Caco-2 (cell line): Measurements from ENCODE around the gene MMEL1. TPM values are rescaled to one million over a fixed set of nuclear protein-coding genes. Genes with fewer than 3 reads are reported as not detected.

ENCODE experiments used
- BruUV-seq: library from RNA; stranded (reverse); fragments of 400-500 nt; replicated peaks from 2 replicates; lab custom pipeline; 2021; lab: Mats Ljungman, UMichigan
- CTCF ChIA-PET: fragments of 300-600 bp; sonication (Branson Sonifier 250); formaldehyde crosslinking; loops from one replicate; lab custom pipeline; 2022; ENCODE audit warnings: antibody characterized with exemption; lab: Charles Lee
- POLR2A ChIA-PET: fragments of 300-600 bp; sonication (Branson Sonifier 250); formaldehyde crosslinking; loops from one replicate; lab custom pipeline; 2022; ENCODE audit warnings: antibody characterized with exemption; lab: Charles Lee
- DNase-seq, 2 experiments: peaks; one replicate each; pipeline versions ENCODE4 v3.0.0 to v3.0.0-alpha.2; 2020 to 2022
- H3K27me3 ChIP-seq: replicated peaks from 2 replicates; pipeline ENCODE4 v1.6.0; 2011; ENCODE audit warnings: low read length; ENCODE audit not compliant: control insufficient read depth, insufficient read depth
- H3K36me3 ChIP-seq: 2 replicates; pipeline ENCODE4 v1.5.1; 2011; ENCODE audit warnings: low read length; ENCODE audit not compliant: control insufficient read depth, insufficient read depth
- H3K4me1 ChIP-seq: fragments of 250-450 bp; sonication (Bioruptor Pico); 2 replicates; pipeline ENCODE4 v1.5.1; 2020; ENCODE audit warnings: mild to moderate bottlenecking
- H3K4me3 ChIP-seq: 2 replicates; pipeline ENCODE4 v1.5.1; 2011; ENCODE audit warnings: low read depth, mild to moderate bottlenecking, control low read depth, low read length
- H3K9me3 ChIP-seq: fragments of 250-450 bp; sonication (Bioruptor Pico); 2 replicates; pipeline ENCODE4 v1.5.1; 2020; ENCODE audit warnings: mild to moderate bottlenecking, moderate library complexity
- H3K27ac Mint-ChIP-seq: one replicate; pipeline ENCODE4 v1.8.0; 2022; ENCODE audit warnings: mixed read lengths; ENCODE audit not compliant: unreplicated experiment
- H3K27me3 Mint-ChIP-seq: one replicate; pipeline ENCODE4 v1.8.0; 2022; ENCODE audit warnings: mixed read lengths; ENCODE audit not compliant: insufficient read depth, unreplicated experiment
- H3K36me3 Mint-ChIP-seq: one replicate; pipeline ENCODE4 v1.8.0; 2022; ENCODE audit warnings: mild to moderate bottlenecking, mixed read lengths; ENCODE audit not compliant: insufficient read depth, unreplicated experiment
- H3K4me1 Mint-ChIP-seq: one replicate; pipeline ENCODE4 v1.8.0; 2022; ENCODE audit warnings: low read depth, mixed read lengths; ENCODE audit not compliant: unreplicated experiment
- H3K4me3 Mint-ChIP-seq: one replicate; pipeline ENCODE4 v1.8.0; 2022; ENCODE audit warnings: mild to moderate bottlenecking, moderate library complexity, mixed read lengths; ENCODE audit not compliant: unreplicated experiment
- H3K9me3 Mint-ChIP-seq: one replicate; pipeline ENCODE4 v1.8.0; 2022; ENCODE audit warnings: mixed read lengths; ENCODE audit not compliant: unreplicated experiment
- CTCF ChIP-seq, 2 experiments: fragments of 200-600 bp in 1 of 2; IDR thresholded peaks; 1 replicate in 1 of 2; 2 replicates in 1 of 2; pipeline versions ENCODE4 v1.5.1 to v1.8.0; 2011 to 2022; ENCODE audit warnings: antibody characterized with exemption in 1 of 2, control low read depth in 1 of 2, inconsistent platforms in 1 of 2, low read depth in 1 of 2, low read length in 1 of 2, mild to moderate bottlenecking in 1 of 2, moderate library complexity in 1 of 2; ENCODE audit not compliant: insufficient read depth in 1 of 2, severe bottlenecking in 1 of 2, unreplicated experiment in 1 of 2
- intact Hi-C: fragments of 100-400 bp; cut with micrococcal nuclease; formaldehyde crosslinking; loops from one replicate; pipeline ENCODE4 v1.10.0; 2022; ENCODE audit not compliant: unreplicated experiment
- total RNA-seq: library from RNA; stranded (reverse); gene quantifications from 2 replicates; pipeline ENCODE4 v1.2.3, GENCODE V29; 2022

MMEL1 gene
- total RNA-seq, 1 experiment from 2014 or later = not detected

GRCh38 chr1:2641381-2642130 lies 8.7 kb upstream of the MMEL1 start:
- H3K4me3 ChIP-seq = peak overlapping the region; percentile 81
- intact Hi-C loops = loop anchor here (2.0 kb wide), 1 partner anchor 55 kb away; the partner anchor contains the start of gene PRXL2B

GRCh38 chr1:2640626-2641025 lies 7.8 kb upstream of the MMEL1 start:
- Histone ChIP-seq H3K27me3 (no peaks in the 10 kb centered on the region), H3K4me1 (no peaks in the 10 kb centered on the region), H3K36me3 (no peaks in the 10 kb centered on the region), H3K4me3 (no peak overlapping the region), H3K9me3 (peaks cover 14% of the 10 kb centered on the region)
- H3K27ac Mint-ChIP-seq = no peak overlapping the region
- no peak for DNase-seq
- no peak for TF ChIP-seq CTCF (IDR thresholded peaks at IDR 0.05; ENCODE audit: insufficient read depth in 1 of 2, low read depth in 1 of 2, low read length in 1 of 2, severe bottlenecking in 1 of 2, unreplicated experiment in 1 of 2)
- no peaks in the 10 kb centered on the region for H3K36me3 Mint-ChIP-seq
- ChIA-PET CTCF (no interaction called here), POLR2A (no interaction called here)
- peaks cover 8% of the 10 kb centered on the region for H3K9me3 Mint-ChIP-seq
- no peaks in the 10 kb centered on the region for H3K27me3 Mint-ChIP-seq
- intact Hi-C loops = no loop called here
- H3K4me1 Mint-ChIP-seq = no peaks in the 10 kb centered on the region
- no TSS peak for BruUV-seq
- no peak overlapping the region for H3K4me3 Mint-ChIP-seq

More at GRCh38 chr1:2641381-2642130, 8.7 kb upstream of the MMEL1 start:
- DNase-seq = no peak
- H3K4me1 Mint-ChIP-seq = no peaks in the 10 kb centered on the region
- no peaks in the 10 kb centered on the region for H3K4me1 ChIP-seq
- peak overlapping the region; percentile 82 for H3K4me3 Mint-ChIP-seq
- no peaks in the 10 kb centered on the region for H3K36me3 Mint-ChIP-seq
- peaks cover 7% of the 10 kb centered on the region for H3K9me3 Mint-ChIP-seq
- H3K36me3 ChIP-seq = no peaks in the 10 kb centered on the region
- peaks cover 15% of the 10 kb centered on the region for H3K9me3 ChIP-seq
- no peak for TF ChIP-seq CTCF (IDR thresholded peaks at IDR 0.05; ENCODE audit: insufficient read depth in 1 of 2, low read depth in 1 of 2, low read length in 1 of 2, severe bottlenecking in 1 of 2, unreplicated experiment in 1 of 2)
- no TSS peak for BruUV-seq
- POLR2A ChIA-PET = no interaction called here
- no peak overlapping the region for H3K27ac Mint-ChIP-seq
- CTCF ChIA-PET = no interaction called here
- no peaks in the 10 kb centered on the region for H3K27me3 Mint-ChIP-seq
- H3K27me3 ChIP-seq = no peaks in the 10 kb centered on the region

GRCh38 chr1:2639607-2640521 lies 7.0 kb upstream of the MMEL1 start:
- Mint-ChIP-seq H3K36me3 (no peaks in the 10 kb centered on the region), H3K27me3 (no peaks in the 10 kb centered on the region), H3K27ac (no peak overlapping the region), H3K4me1 (no peaks in the 10 kb centered on the region), H3K9me3 (peaks cover 8% of the 10 kb centered on the region), H3K4me3 (no peak overlapping the region)
- Histone ChIP-seq H3K36me3 (no peaks in the 10 kb centered on the region), H3K9me3 (peaks cover 14% of the 10 kb centered on the region), H3K4me1 (no peaks in the 10 kb centered on the region), H3K27me3 (no peaks in the 10 kb centered on the region), H3K4me3 (no peak overlapping the region)
- intact Hi-C loops = no loop called here
- no TSS peak for BruUV-seq
- ChIA-PET POLR2A (no interaction called here), CTCF (no interaction called here)
- DNase-seq = no peak
- TF ChIP-seq CTCF (IDR thresholded peaks at IDR 0.05; ENCODE audit: insufficient read depth in 1 of 2, low read depth in 1 of 2, low read length in 1 of 2, severe bottlenecking in 1 of 2, unreplicated experiment in 1 of 2) = no peak
